Fibroblast of lung (primary cell): Measurements from ENCODE around the gene RERE. TPM values are rescaled to one million over a fixed set of nuclear protein-coding genes. Genes with fewer than 3 reads are reported as not detected.

Experiments used
- DNase-seq, 2 donors: peaks; one replicate each; pipeline versions ENCODE4 v3.0.0 to v3.0.0-alpha.2; 2010; ENCODE audit warnings: low read depth in 2 of 2
- H2AFZ ChIP-seq: 2 replicates; pipeline ENCODE4 v1.5.1; 2012; ENCODE audit warnings: low read length, control low read depth, inconsistent platforms
- H3K27ac ChIP-seq: 2 replicates; pipeline ENCODE4 v1.5.1; 2011; ENCODE audit warnings: low read length, control low read depth; ENCODE audit not compliant: insufficient read depth
- H3K27me3 ChIP-seq: 2 replicates; pipeline ENCODE4 v1.5.1; 2011; ENCODE audit warnings: mild to moderate bottlenecking, low read length; ENCODE audit not compliant: control insufficient read depth, insufficient read depth
- H3K36me3 ChIP-seq: 2 replicates; pipeline ENCODE4 v1.5.1; 2011; ENCODE audit warnings: low read length; ENCODE audit not compliant: control insufficient read depth, insufficient read depth
- H3K4me1 ChIP-seq: 2 replicates; pipeline ENCODE4 v1.5.1; 2011; ENCODE audit warnings: low read length; ENCODE audit not compliant: control insufficient read depth, insufficient read depth; ENCODE audit errors: extremely low read depth
- H3K4me2 ChIP-seq: 2 replicates; pipeline ENCODE4 v1.5.1; 2011; ENCODE audit warnings: low read length, control low read depth; ENCODE audit not compliant: insufficient read depth; ENCODE audit errors: extremely low read depth
- H3K4me3 ChIP-seq, 4 experiments: fragments of 200-600 bp in 1 of 4; sonication (generic) in 1 of 4; replicated peaks in 1 of 4; 2 replicates each; pipeline ENCODE4 v1.5.1; 2011 to 2016; ENCODE audit warnings: low read length in 4 of 4, low read depth in 3 of 4, mild to moderate bottlenecking in 3 of 4, control low read depth in 2 of 4, inconsistent platforms in 1 of 4, mixed read lengths in 1 of 4; ENCODE audit not compliant: insufficient read depth in 1 of 4; ENCODE audit errors: control extremely low read depth in 1 of 4
- H3K79me2 ChIP-seq: 2 replicates; pipeline ENCODE4 v1.5.1; 2012; ENCODE audit warnings: mild to moderate bottlenecking, low read length, inconsistent platforms; ENCODE audit not compliant: control insufficient read depth, insufficient read depth
- H3K9ac ChIP-seq: 2 replicates; pipeline ENCODE4 v1.5.1; 2011; ENCODE audit warnings: mild to moderate bottlenecking, low read length, control low read depth; ENCODE audit not compliant: insufficient read depth
- H3K9me3 ChIP-seq: 2 replicates; pipeline ENCODE4 v1.5.1; 2012; ENCODE audit warnings: low read depth, low read length; ENCODE audit not compliant: control insufficient read depth, insufficient read depth
- H4K20me1 ChIP-seq: 2 replicates; pipeline ENCODE4 v1.5.1; 2011; ENCODE audit warnings: low read length; ENCODE audit not compliant: control insufficient read depth, insufficient read depth; ENCODE audit errors: extremely low read depth
- EZH2 ChIP-seq: IDR thresholded peaks from 2 replicates; pipeline ENCODE4 v1.5.1; 2012; ENCODE audit warnings: low read length, control low read depth, mild to moderate bottlenecking; ENCODE audit errors: missing control alignments
- polyA plus RNA-seq, 2 donors: library from polyadenylated mRNA; depleted of rRNA in 1 of 2; stranded (reverse) in 1 of 2; unstranded in 1 of 2; fragments of >200 nt; gene quantifications; 2 replicates each; pipeline ENCODE4 v1.2.1, GENCODE V29; 2011 to 2012; ENCODE audit warnings: missing spikeins in 1 of 2
- total RNA-seq: library from RNA; depleted of rRNA; stranded (reverse); fragments of >200 nt; gene quantifications from 2 replicates; pipeline ENCODE4 v1.2.1, GENCODE V29; 2014
- TF ChIP-seq, protein P1 (sequence below), 2 donors: IDR thresholded peaks in 1 of 2; conservative IDR thresholded peaks in 1 of 2; 1 replicate in 1 of 2; 2 replicates in 1 of 2; pipeline ENCODE4 v1.5.1; 2011 to 2012; ENCODE audit warnings: low read length in 2 of 2, control low read depth in 1 of 2, inconsistent platforms in 1 of 2, low read depth in 1 of 2, mild to moderate bottlenecking in 1 of 2

RERE gene
- total and polyA plus RNA-seq, 2 donors (not counting 1 experiment from before 2014, with no cell fraction given): 3.7 to 51.0 TPM

DNA sequence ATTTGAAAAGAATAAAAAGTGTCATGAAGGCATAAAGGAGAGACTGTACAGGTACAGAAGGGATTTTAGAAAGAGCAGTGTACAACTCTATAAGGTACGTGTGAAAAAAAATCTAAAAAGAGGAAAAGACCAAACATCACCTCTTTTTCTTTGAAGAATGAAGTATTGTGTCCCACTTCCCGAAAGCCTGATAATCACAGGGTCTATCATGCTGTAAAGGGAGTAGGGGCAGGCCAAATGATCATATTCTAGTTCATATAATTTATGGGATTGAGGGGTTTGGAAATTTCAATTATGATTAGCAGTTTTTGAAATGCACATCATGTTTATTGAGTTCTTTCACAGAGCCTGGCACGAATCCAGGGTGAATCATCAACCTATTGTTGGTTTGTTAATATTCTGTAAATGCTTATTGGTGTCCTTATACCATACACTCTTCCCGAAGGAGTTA, 910 bp upstream of the RERE start:
- no peak for TF ChIP-seq EZH2
- TF ChIP-seq, protein P1, sequence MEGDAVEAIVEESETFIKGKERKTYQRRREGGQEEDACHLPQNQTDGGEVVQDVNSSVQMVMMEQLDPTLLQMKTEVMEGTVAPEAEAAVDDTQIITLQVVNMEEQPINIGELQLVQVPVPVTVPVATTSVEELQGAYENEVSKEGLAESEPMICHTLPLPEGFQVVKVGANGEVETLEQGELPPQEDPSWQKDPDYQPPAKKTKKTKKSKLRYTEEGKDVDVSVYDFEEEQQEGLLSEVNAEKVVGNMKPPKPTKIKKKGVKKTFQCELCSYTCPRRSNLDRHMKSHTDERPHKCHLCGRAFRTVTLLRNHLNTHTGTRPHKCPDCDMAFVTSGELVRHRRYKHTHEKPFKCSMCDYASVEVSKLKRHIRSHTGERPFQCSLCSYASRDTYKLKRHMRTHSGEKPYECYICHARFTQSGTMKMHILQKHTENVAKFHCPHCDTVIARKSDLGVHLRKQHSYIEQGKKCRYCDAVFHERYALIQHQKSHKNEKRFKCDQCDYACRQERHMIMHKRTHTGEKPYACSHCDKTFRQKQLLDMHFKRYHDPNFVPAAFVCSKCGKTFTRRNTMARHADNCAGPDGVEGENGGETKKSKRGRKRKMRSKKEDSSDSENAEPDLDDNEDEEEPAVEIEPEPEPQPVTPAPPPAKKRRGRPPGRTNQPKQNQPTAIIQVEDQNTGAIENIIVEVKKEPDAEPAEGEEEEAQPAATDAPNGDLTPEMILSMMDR (conservative IDR thresholded peaks at IDR 0.05 in 1 of 2, IDR thresholded peaks at IDR 0.05 in 1 of 2; ENCODE audit: low read depth in 1 of 2, low read length in 2 of 2): no peak
- H3K79me2 ChIP-seq: peaks cover 3% of the 10 kb centered on the region
- no peaks in the 10 kb centered on the region for H3K36me3 ChIP-seq
- peak overlapping the region; percentile 85 for H3K27ac ChIP-seq
- peak overlapping the region; percentile 50 for H2AFZ ChIP-seq
- peak overlapping the region; percentile 48 to 83 (median 66) for H3K4me3 ChIP-seq
- peaks cover 2% of the 10 kb centered on the region for H3K4me1 ChIP-seq
- peak; percentile 75 to 82 for DNase-seq
- H3K9ac ChIP-seq: peak overlapping the region; percentile 45
- no peaks in the 10 kb centered on the region for H4K20me1 ChIP-seq
- no peaks in the 10 kb centered on the region for H3K9me3 ChIP-seq
- H3K27me3 ChIP-seq: no peaks in the 10 kb centered on the region
- H3K4me2 ChIP-seq: peak overlapping the region; percentile 89

DNA sequence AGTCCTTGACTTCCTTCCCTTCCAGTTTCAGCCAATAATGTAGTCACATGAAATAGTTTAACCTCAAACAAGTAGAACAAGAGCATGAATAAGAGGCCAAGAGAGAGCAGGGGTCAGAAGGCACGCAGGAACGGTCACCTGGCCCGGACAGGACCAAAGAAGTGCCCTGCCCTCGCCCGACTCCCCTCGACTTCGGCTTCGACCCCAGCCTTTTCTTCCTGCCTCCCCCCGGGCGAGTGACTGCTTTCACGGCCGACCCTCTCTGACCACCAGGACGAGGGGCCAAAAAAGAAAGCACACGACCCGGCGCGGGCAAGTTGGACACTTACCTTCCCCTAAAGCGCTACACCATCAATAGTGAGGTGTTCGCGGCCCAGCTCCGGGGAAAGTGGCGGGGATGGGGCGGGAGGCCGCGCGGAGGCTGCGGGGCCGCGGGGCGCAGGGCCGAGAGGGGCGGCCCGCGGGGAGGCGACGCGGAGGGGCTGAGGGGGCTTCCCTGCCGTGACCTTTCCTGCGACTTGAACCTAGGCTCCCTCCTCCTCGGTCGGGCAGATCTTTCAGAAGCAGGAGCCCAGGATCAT, 519 bp downstream of the RERE start:
- H3K36me3 ChIP-seq: no peaks in the 10 kb centered on the region
- H3K79me2 ChIP-seq: peaks cover 3% of the 10 kb centered on the region
- H2AFZ ChIP-seq: peak overlapping the region; percentile 47
- no peaks in the 10 kb centered on the region for H3K9me3 ChIP-seq
- peak in 1 of 2 donors; percentile 23 for DNase-seq
- H3K9ac ChIP-seq: peak overlapping the region; percentile 83
- H3K4me2 ChIP-seq: peak overlapping the region; percentile 86
- peaks cover 2% of the 10 kb centered on the region for H3K4me1 ChIP-seq
- H3K27ac ChIP-seq: peak overlapping the region; percentile 85
- peak overlapping the region; percentile 82 to 85 (median 84) for H3K4me3 ChIP-seq
- no peak for TF ChIP-seq EZH2
- TF ChIP-seq, protein P1 (conservative IDR thresholded peaks at IDR 0.05 in 1 of 2, IDR thresholded peaks at IDR 0.05 in 1 of 2; ENCODE audit: low read depth in 1 of 2, low read length in 2 of 2): no peak
- H3K27me3 ChIP-seq: no peaks in the 10 kb centered on the region
- H4K20me1 ChIP-seq: no peaks in the 10 kb centered on the region

DNA sequence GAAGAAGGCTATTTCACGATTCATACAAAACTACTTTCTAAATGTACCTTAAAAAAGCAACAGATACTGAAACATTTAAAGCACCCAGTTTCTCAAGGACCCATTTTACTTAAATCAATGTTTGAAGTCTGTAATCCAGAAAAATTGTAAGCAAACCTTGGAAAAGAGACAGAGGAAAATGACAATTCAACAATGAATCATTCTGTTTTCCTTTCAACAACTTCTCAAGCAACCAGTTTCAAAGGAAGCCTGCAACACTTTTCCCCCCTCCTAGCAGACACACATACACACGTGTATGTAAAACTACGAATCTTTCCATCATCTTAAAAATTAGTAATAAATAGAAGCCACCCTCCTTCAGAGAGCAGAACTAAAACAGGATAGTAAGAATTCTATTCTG, 1.2 kb downstream of the RERE start:
- DNase-seq: peak in 1 of 2 donors; percentile 60
- TF ChIP-seq, protein P1 (conservative IDR thresholded peaks at IDR 0.05 in 1 of 2, IDR thresholded peaks at IDR 0.05 in 1 of 2; ENCODE audit: low read depth in 1 of 2, low read length in 2 of 2): no peak
- no peak for TF ChIP-seq EZH2

More for the DNA sequence above, 1.2 kb downstream of the RERE start:
- H3K27me3 ChIP-seq: no peaks in the 10 kb centered on the region
- no peaks in the 10 kb centered on the region for H3K9me3 ChIP-seq
- no peaks in the 10 kb centered on the region for H3K36me3 ChIP-seq
- H3K4me2 ChIP-seq: peak overlapping the region; percentile 86
- H2AFZ ChIP-seq: no peak overlapping the region
- no peaks in the 10 kb centered on the region for H4K20me1 ChIP-seq
- H3K27ac ChIP-seq: no peak overlapping the region
- H3K4me3 ChIP-seq: peak overlapping the region; percentile 82 to 85 (median 84)
- peaks cover 2% of the 10 kb centered on the region for H3K4me1 ChIP-seq
- no peak overlapping the region for H3K9ac ChIP-seq
- peaks cover 3% of the 10 kb centered on the region for H3K79me2 ChIP-seq
